CD14-positive monocyte (primary cell): Measurements from ENCODE around the gene C18orf54. TPM values are rescaled to one million over a fixed set of nuclear protein-coding genes. Genes with fewer than 3 reads are reported as not detected.
"Not testable (repeated sequence)": the region's sequence is repeated elsewhere in the genome, so short reads cannot be mapped to it uniquely, and the experiment has no call there.

ENCODE experiments used
- DNase-seq, 3 donors: peaks; one replicate each; pipeline ENCODE4 v3.0.0-alpha.2; 2011 to 2022
- H2AFZ ChIP-seq: 2 replicates; pipeline ENCODE4 v1.6.0; 2012; ENCODE audit warnings: mild to moderate bottlenecking, low read depth, low read length, inconsistent platforms; ENCODE audit not compliant: insufficient read depth, poor library complexity, severe bottlenecking
- H3K27ac ChIP-seq, 2 donors: 1 replicate in 1 of 2; 2 replicates in 1 of 2; pipeline ENCODE4 v1.5.1; 2012 to 2013; ENCODE audit warnings: low read length in 2 of 2, control low read depth in 1 of 2, inconsistent platforms in 1 of 2, low read depth in 1 of 2, mild to moderate bottlenecking in 1 of 2
- H3K27me3 ChIP-seq, 2 donors: one replicate each; pipeline versions ENCODE4 v1.6.0 to v1.6.1; 2011 to 2013; ENCODE audit warnings: low read length in 2 of 2; ENCODE audit not compliant: control insufficient read depth in 2 of 2, insufficient read depth in 2 of 2
- H3K36me3 ChIP-seq, 2 donors: replicated peaks in 1 of 2; 1 replicate in 1 of 2; 2 replicates in 1 of 2; pipeline versions ENCODE4 v1.5.1 to v1.6.1; 2012 to 2013; ENCODE audit warnings: low read length in 2 of 2, control low read depth in 1 of 2, inconsistent platforms in 1 of 2, mild to moderate bottlenecking in 1 of 2; ENCODE audit not compliant: insufficient read depth in 2 of 2, control insufficient read depth in 1 of 2
- H3K4me1 ChIP-seq, 2 donors: 1 replicate in 1 of 2; 2 replicates in 1 of 2; pipeline versions ENCODE4 v1.5.1 to v1.6.1; 2012 to 2013; ENCODE audit warnings: low read length in 2 of 2, control low read depth in 1 of 2, inconsistent platforms in 1 of 2, mild to moderate bottlenecking in 1 of 2, moderate library complexity in 1 of 2; ENCODE audit not compliant: insufficient read depth in 2 of 2, control insufficient read depth in 1 of 2
- H3K4me2 ChIP-seq: replicated peaks from 2 replicates; pipeline ENCODE3; 2012; ENCODE audit warnings: low read length, moderate library complexity, mild to moderate bottlenecking; ENCODE audit not compliant: poor library complexity, severe bottlenecking; ENCODE audit errors: extremely low read depth
- H3K4me3 ChIP-seq, 3 experiments: fragments of 200-600 bp in 1 of 3; sonication (generic) in 1 of 3; replicated peaks in 1 of 3; 1 replicate in 2 of 3; 2 replicates in 1 of 3; pipeline ENCODE4 v1.5.1; 2011 to 2013; ENCODE audit warnings: low read length in 3 of 3, mild to moderate bottlenecking in 3 of 3, control low read depth in 2 of 3, low read depth in 2 of 3, inconsistent platforms in 1 of 3, moderate library complexity in 1 of 3
- H3K79me2 ChIP-seq: 2 replicates; pipeline ENCODE4 v1.6.0; 2012; ENCODE audit warnings: mild to moderate bottlenecking, control low read depth, inconsistent platforms, low read length, moderate library complexity; ENCODE audit not compliant: insufficient read depth
- H3K9ac ChIP-seq: 2 replicates; pipeline ENCODE4 v1.6.0; 2017; ENCODE audit warnings: low read length, mild to moderate bottlenecking; ENCODE audit not compliant: insufficient read depth, poor library complexity, severe bottlenecking
- H3K9me3 ChIP-seq, 2 donors: replicated peaks in 1 of 2; 1 replicate in 1 of 2; 2 replicates in 1 of 2; pipeline versions ENCODE4 v1.5.1 to v1.6.1; 2012 to 2013; ENCODE audit warnings: low read length in 2 of 2, control low read depth in 1 of 2; ENCODE audit not compliant: control insufficient read depth in 1 of 2, insufficient read depth in 1 of 2
- H4K20me1 ChIP-seq: 2 replicates; pipeline ENCODE4 v1.6.0; 2012; ENCODE audit warnings: mild to moderate bottlenecking, low read length, control low read depth, moderate library complexity; ENCODE audit not compliant: insufficient read depth
- H3K27ac Mint-ChIP-seq, 7 donors: one replicate each; pipeline ENCODE4 v1.8.0; 2020; ENCODE audit warnings: mild to moderate bottlenecking in 7 of 7, mixed read lengths in 7 of 7, moderate library complexity in 6 of 7, inconsistent platforms in 2 of 7
- H3K27me3 Mint-ChIP-seq, 3 donors: one replicate each; pipeline ENCODE4 v1.8.0; 2021 to 2022; ENCODE audit warnings: low read depth in 3 of 3, mild to moderate bottlenecking in 3 of 3, mixed read lengths in 3 of 3, moderate library complexity in 3 of 3, inconsistent platforms in 1 of 3
- H3K36me3 Mint-ChIP-seq, 2 donors: one replicate each; pipeline ENCODE4 v1.8.0; 2020; ENCODE audit warnings: mixed read lengths in 2 of 2, inconsistent platforms in 1 of 2, mild to moderate bottlenecking in 1 of 2
- H3K4me1 Mint-ChIP-seq: one replicate; pipeline ENCODE4 v1.8.0; 2020; ENCODE audit warnings: mild to moderate bottlenecking, mixed read lengths
- H3K4me3 Mint-ChIP-seq, 2 donors: one replicate each; pipeline ENCODE4 v1.8.0; 2020; ENCODE audit warnings: mild to moderate bottlenecking in 2 of 2, mixed read lengths in 2 of 2, moderate library complexity in 1 of 2
- H3K9me3 Mint-ChIP-seq, 7 donors: one replicate each; pipeline ENCODE4 v1.8.0; 2020 to 2022; ENCODE audit warnings: mixed read lengths in 7 of 7, mild to moderate bottlenecking in 6 of 7, moderate library complexity in 6 of 7, inconsistent platforms in 2 of 7
- WGBS: methylation state at CpG from one replicate; pipeline ENCODE4 v1.1.5; 2013; ENCODE audit warnings: missing lambda C conversion rate; ENCODE audit not compliant: insufficient coverage; 5-methylcytosine and 5-hydroxymethylcytosine counted together
- intact Hi-C, 2 donors: fragments of 100-400 bp; cut with micrococcal nuclease; formaldehyde crosslinking; loops; one replicate each; pipeline versions ENCODE4 v1.15.0 to v1.15.1; 2023
- polyA plus RNA-seq, 3 donors: library from polyadenylated mRNA; depleted of rRNA in 1 of 3; unstranded in 2 of 3; stranded (reverse) in 1 of 3; fragments of 300-500 nt in 2 of 3; fragments of >200 nt in 1 of 3; fragmentation: Illumina TruSeq in 2 of 3; gene quantifications; 1 replicate in 2 of 3; 2 replicates in 1 of 3; pipeline ENCODE4 v1.2.3, GENCODE V29; 2012 to 2021
- TF ChIP-seq, protein P1 (sequence below): fragments of 200-600 bp; IDR thresholded peaks from one replicate; pipeline ENCODE4 v1.8.0; 2022; ENCODE audit warnings: antibody characterized with exemption, mild to moderate bottlenecking

Gene C18orf54
- polyA plus RNA-seq, 3 donors: 0.14 to 0.38 (median 0.29) TPM

DNA sequence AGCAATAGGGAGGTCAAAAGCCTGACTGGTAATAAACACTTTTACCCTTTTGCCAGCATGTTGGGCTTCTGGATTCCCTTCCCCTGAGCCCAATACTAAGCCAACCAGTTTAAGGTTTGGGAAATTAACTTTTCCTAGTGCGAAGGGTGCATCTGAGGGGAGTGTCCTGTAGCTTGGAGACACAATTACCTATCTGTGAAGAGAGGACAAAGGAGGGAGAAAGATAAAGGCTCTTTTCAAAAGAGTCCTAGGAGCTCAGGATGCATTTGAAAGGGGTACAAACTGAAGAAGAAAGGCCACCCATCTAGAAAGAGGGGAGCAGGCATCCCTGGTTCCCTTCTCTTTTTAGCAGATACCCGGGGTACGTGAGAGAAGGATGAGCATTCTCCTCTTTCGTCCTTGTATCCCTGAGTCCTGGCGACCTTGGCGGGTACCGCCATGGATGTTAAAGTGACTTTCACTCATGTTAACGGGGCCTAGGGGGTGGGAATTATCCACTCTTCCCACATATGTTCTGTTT lies 25.1 kb downstream of the C18orf54 start:
- TF ChIP-seq, protein P1, sequence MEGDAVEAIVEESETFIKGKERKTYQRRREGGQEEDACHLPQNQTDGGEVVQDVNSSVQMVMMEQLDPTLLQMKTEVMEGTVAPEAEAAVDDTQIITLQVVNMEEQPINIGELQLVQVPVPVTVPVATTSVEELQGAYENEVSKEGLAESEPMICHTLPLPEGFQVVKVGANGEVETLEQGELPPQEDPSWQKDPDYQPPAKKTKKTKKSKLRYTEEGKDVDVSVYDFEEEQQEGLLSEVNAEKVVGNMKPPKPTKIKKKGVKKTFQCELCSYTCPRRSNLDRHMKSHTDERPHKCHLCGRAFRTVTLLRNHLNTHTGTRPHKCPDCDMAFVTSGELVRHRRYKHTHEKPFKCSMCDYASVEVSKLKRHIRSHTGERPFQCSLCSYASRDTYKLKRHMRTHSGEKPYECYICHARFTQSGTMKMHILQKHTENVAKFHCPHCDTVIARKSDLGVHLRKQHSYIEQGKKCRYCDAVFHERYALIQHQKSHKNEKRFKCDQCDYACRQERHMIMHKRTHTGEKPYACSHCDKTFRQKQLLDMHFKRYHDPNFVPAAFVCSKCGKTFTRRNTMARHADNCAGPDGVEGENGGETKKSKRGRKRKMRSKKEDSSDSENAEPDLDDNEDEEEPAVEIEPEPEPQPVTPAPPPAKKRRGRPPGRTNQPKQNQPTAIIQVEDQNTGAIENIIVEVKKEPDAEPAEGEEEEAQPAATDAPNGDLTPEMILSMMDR: no peak
- no peak overlapping the region for H3K4me3 Mint-ChIP-seq

DNA sequence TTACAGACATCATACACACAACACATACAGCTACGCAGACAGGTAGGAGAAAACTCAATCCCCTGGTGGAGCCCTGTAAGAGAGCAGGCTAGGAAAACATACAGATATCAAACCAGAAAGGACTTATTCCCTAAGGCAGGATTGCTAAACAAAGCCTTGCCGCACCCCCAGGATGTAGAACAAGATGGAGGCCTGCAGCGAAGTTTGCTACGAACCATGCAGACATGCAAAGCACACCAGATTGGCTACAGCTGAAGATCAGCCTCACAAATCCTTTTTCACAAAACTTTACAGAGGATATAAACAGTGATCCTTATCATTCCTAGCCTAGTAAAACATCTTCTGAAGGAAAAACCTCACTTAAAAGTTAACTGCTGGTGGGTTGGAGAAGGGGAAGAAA lies 28.3 kb downstream of the C18orf54 start:
- H3K4me1 ChIP-seq: peaks cover 14 to 20% of the 10 kb centered on the region in 2 donors
- no peak overlapping the region for H3K4me2 ChIP-seq
- H3K27ac ChIP-seq: no peak overlapping the region
- H3K4me3 ChIP-seq: no peak overlapping the region
- H3K36me3 Mint-ChIP-seq: peaks cover 3% of the 10 kb centered on the region in 2 donors
- H3K9me3 ChIP-seq: no peaks in the 10 kb centered on the region
- H3K27ac Mint-ChIP-seq: no peak overlapping the region
- no peaks in the 10 kb centered on the region for H3K79me2 ChIP-seq
- peaks cover 18% of the 10 kb centered on the region for H3K4me1 Mint-ChIP-seq
- TF ChIP-seq, protein P1: no peak
- intact Hi-C loops: no loop called here
- H4K20me1 ChIP-seq: no peaks in the 10 kb centered on the region
- H3K4me3 Mint-ChIP-seq: no peak overlapping the region
- peaks cover 0 to 18% (median 6%) of the 10 kb centered on the region in 7 donors for H3K9me3 Mint-ChIP-seq
- no peak overlapping the region for H2AFZ ChIP-seq
- H3K27me3 Mint-ChIP-seq: peaks cover 0 to 3% (median 3%) of the 10 kb centered on the region in 3 donors
- no peak overlapping the region for H3K9ac ChIP-seq
- H3K27me3 ChIP-seq: no peaks in the 10 kb centered on the region
- peaks cover 0 to under 1% of the 10 kb centered on the region in 2 donors for H3K36me3 ChIP-seq
- 93% methylated on average over 3 of the region's 4 CpGs for WGBS
- DNase-seq: no peak

More for the DNA sequence above, 25.1 kb downstream of the C18orf54 start:
- H3K4me3 ChIP-seq: no peak overlapping the region
- no peaks in the 10 kb centered on the region for H3K27me3 ChIP-seq
- H3K36me3 ChIP-seq: peaks cover 0 to 20% of the 10 kb centered on the region in 2 donors
- H2AFZ ChIP-seq: no peak overlapping the region
- H3K4me1 Mint-ChIP-seq: peaks cover 2% of the 10 kb centered on the region
- H3K27me3 Mint-ChIP-seq: no peaks in the 10 kb centered on the region
- intact Hi-C loops: no loop called here
- H3K36me3 Mint-ChIP-seq: peaks cover 7 to 11% of the 10 kb centered on the region in 2 donors
- peaks cover 0 to 2% of the 10 kb centered on the region in 2 donors for H3K4me1 ChIP-seq
- H3K9me3 Mint-ChIP-seq: peaks cover 0 to 18% (median 4%) of the 10 kb centered on the region in 7 donors
- H3K79me2 ChIP-seq: no peaks in the 10 kb centered on the region
- no peak for DNase-seq
- no CpG with 5 or more reads among the region's 8 CpGs for WGBS
- H4K20me1 ChIP-seq: no peaks in the 10 kb centered on the region
- no peak overlapping the region for H3K27ac ChIP-seq
- no peak overlapping the region for H3K9ac ChIP-seq
- peak overlapping the region in 1 of 7 donors; percentile 64 for H3K27ac Mint-ChIP-seq
- no peak overlapping the region for H3K4me2 ChIP-seq
- H3K9me3 ChIP-seq: no peaks in the 10 kb centered on the region

DNA sequence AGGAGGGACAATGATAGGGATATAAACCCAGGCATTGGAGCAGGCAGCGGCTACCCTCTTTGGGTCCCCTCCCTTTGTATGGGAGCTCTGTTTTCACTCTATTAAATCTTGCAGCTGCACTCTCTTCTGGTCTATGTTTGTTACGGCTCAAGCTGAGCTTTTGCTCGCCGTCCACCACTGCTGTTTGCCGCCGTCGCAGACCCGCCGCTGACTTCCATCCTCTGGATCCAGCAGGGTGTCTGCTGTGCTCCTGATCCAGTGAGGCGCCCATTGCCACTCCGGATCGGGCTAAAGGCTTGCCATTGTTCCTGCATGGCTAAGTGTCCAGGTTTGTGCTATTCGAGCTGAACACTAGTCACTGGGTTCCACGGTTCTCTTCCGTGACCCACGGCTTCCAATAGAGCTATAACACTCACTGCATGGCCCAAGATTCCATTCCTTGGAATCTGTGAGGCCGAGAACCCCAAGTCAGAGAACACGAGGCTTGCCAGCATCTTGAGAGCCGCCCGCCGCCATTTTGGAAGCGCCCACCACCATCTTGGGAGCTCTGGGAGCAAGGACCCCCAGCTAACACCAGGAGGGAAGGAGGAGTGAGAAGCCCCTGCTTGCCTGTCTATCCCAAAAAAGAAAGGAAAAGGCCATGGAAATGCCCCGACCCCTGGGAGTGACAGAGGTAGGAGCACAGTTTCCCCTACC lies 29.2 kb downstream of the C18orf54 start:
- H3K4me1 ChIP-seq: peaks cover 14 to 20% of the 10 kb centered on the region in 2 donors
- H3K9me3 ChIP-seq, H3K27me3 ChIP-seq, H3K79me2 ChIP-seq, H3K36me3 Mint-ChIP-seq, H4K20me1 ChIP-seq, intact Hi-C loops, H3K27ac ChIP-seq, H3K27ac Mint-ChIP-seq, H3K4me3 ChIP-seq, DNase-seq, H3K9ac ChIP-seq, H3K4me2 ChIP-seq, H3K36me3 ChIP-seq, H3K27me3 Mint-ChIP-seq, H3K4me3 Mint-ChIP-seq, H2AFZ ChIP-seq: not testable (repeated sequence)
- Mint-ChIP-seq H3K4me1 (peaks cover 18% of the 10 kb centered on the region), H3K9me3 (peaks cover 0 to 18% (median 6%) of the 10 kb centered on the region in 7 donors)
- 96% methylated on average over 17 of the region's 23 CpGs for WGBS
